ENCODE data around the gene KIAA1328. TPM values are rescaled to one million over a fixed set of nuclear protein-coding genes. Genes with fewer than 3 reads are reported as not detected.

The KIAA1328 gene
- total and polyA plus RNA-seq, 9 of the 15 experiments (the other 6 are each of a cell fraction or from before 2014, with no cell fraction given): 4.0 to 8.6 (median 7.4) TPM

DNA sequence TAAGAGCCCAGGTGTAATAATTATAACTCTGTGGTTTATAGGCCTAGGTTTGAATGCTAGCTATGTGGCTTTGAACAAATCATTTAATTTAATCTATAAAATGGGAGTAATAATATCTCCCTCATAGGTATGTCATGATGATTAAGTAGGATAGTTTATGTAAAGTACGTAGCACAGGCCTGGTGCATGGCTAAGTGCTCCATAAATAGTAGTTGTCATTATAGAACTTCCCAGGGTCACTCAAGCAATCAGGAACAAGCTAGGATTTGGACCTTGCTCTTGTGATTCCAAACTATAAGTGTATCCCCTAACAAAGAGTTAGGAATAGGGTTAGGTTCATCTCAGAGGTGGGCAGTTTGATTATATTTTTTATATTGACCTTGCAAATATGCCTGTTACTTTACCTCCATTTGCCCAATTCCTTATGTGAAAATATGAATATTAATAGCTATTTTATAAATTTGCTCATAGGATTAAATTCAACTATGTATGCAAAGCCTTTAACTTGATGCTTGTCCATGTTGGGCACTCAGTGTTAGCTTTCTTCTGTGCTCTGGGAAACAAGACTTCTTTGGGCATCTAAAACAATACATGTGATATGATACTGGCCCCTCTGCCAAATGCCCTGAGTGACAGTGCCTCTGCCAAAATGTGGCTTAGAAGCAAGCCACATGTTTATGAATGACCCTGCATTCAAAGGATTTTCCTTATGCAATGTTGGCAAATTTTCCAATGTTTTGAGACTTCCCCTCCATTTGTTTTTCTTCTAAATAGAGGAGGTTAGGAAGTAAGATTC is 353.6 kb downstream of the KIAA1328 start:
- Histone ChIP-seq H3K9ac (ENCODE audit: insufficient read depth in 1 of 2, low read depth in 2 of 2, low read length in 2 of 2) (no peak overlapping the region), H3K27me3 (ENCODE audit: control insufficient read depth in 2 of 2, insufficient read depth in 2 of 2, low read length in 2 of 2) (no peaks in the 10 kb centered on the region), H2AFZ (ENCODE audit: low read depth, low read length) (no peak overlapping the region), H3K9me3 (replicated peaks; ENCODE audit: control insufficient read depth, insufficient read depth, low read depth, low read length) (no peaks in the 10 kb centered on the region), H3K4me2 (ENCODE audit: insufficient read depth, low read length) (no peak overlapping the region), H3K4me1 (replicated peaks in 1 of 2; ENCODE audit: control insufficient read depth in 2 of 2, insufficient read depth in 2 of 2, low read length in 2 of 2) (no peaks in the 10 kb centered on the region), H3K36me3 (ENCODE audit: control insufficient read depth, insufficient read depth, low read length) (no peaks in the 10 kb centered on the region), H3K9me1 (ENCODE audit: control insufficient read depth, insufficient read depth, low read length) (no peaks in the 10 kb centered on the region), H4K20me1 (replicated peaks; ENCODE audit: control insufficient read depth, insufficient read depth, low read length) (no peaks in the 10 kb centered on the region), H3K27ac (ENCODE audit: extremely low read depth, low read depth, low read length) (no peak overlapping the region), H3K4me3 (no peak overlapping the region), H3K79me2 (ENCODE audit: control insufficient read depth, insufficient read depth, low read length) (no peaks in the 10 kb centered on the region)
- intact Hi-C loops (cut with micrococcal nuclease) (no loop called here), in situ Hi-C loops (cut with MboI) (no loop called here)
- WGBS (ENCODE audit: insufficient coverage, low coverage, missing lambda C conversion rate): 0% methylated on average over 1 of the region's 1 CpG
- BruUV-seq (replicated peaks): no TSS peak
- ATAC-seq: no peak
- POLR2A ChIA-PET: no interaction called here
- no peak for DNase-seq (ENCODE audit: extremely low read depth in 1 of 4, low spot score in 3 of 4)
- no peak for FAIRE-seq
- CTCF ChIA-PET (ENCODE audit: low intra/inter-chr PET ratio): no interaction called here
- TF ChIP-seq SNAPC5 (CRISPR knock-in tag; IDR thresholded peaks at IDR 0.05): no peak
- no peak for TF ChIP-seq NCOA2 (IDR thresholded peaks at IDR 0.05; ENCODE audit: partially characterized antibody in 2 of 2)
- TF ChIP-seq HDAC1 (IDR thresholded peaks at IDR 0.05): no peak
- TF ChIP-seq ZBTB17 (CRISPR knock-in tag; IDR thresholded peaks at IDR 0.05): no peak
- TF ChIP-seq, protein P1, sequence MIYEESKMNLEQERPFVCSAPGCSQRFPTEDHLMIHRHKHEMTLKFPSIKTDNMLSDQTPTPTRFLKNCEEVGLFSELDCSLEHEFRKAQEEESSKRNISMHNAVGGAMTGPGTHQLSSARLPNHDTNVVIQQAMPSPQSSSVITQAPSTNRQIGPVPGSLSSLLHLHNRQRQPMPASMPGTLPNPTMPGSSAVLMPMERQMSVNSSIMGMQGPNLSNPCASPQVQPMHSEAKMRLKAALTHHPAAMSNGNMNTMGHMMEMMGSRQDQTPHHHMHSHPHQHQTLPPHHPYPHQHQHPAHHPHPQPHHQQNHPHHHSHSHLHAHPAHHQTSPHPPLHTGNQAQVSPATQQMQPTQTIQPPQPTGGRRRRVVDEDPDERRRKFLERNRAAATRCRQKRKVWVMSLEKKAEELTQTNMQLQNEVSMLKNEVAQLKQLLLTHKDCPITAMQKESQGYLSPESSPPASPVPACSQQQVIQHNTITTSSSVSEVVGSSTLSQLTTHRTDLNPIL (CRISPR knock-in tag; IDR thresholded peaks at IDR 0.05): no peak
- no peak for TF ChIP-seq TAF7 (tag; IDR thresholded peaks at IDR 0.05)
- no peak for TF ChIP-seq ZBTB7A (IDR thresholded peaks at IDR 0.05; ENCODE audit: borderline replicate concordance, control insufficient read depth, low read depth, low read length)
- TF ChIP-seq PHF21A (IDR thresholded peaks at IDR 0.05; ENCODE audit: borderline replicate concordance, low read depth): no peak
- no peak for TF ChIP-seq MNT (conservative IDR thresholded peaks at IDR 0.05)
- no peak for TF ChIP-seq HDAC2 (IDR thresholded peaks at IDR 0.05)
- TF ChIP-seq RBFOX2 (IDR thresholded peaks at IDR 0.05; ENCODE audit: low read depth, low read length): no peak
- no peak for TF ChIP-seq GTF2A2 (tag; IDR thresholded peaks at IDR 0.05)
- no peak for TF ChIP-seq MAZ (CRISPR knock-in tag; conservative IDR thresholded peaks at IDR 0.05 in 1 of 2, IDR thresholded peaks at IDR 0.05 in 1 of 2)
- TF ChIP-seq PTTG1 (tag; IDR thresholded peaks at IDR 0.05; ENCODE audit: low read depth): no peak
- TF ChIP-seq, protein P2, sequence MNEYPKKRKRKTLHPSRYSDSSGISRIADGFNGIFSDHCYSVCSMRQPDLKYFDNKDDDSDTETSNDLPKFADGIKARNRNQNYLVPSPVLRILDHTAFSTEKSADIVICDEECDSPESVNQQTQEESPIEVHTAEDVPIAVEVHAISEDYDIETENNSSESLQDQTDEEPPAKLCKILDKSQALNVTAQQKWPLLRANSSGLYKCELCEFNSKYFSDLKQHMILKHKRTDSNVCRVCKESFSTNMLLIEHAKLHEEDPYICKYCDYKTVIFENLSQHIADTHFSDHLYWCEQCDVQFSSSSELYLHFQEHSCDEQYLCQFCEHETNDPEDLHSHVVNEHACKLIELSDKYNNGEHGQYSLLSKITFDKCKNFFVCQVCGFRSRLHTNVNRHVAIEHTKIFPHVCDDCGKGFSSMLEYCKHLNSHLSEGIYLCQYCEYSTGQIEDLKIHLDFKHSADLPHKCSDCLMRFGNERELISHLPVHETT (CRISPR knock-in tag; conservative IDR thresholded peaks at IDR 0.05 in 1 of 2, IDR thresholded peaks at IDR 0.05 in 1 of 2): no peak
- TF ChIP-seq HMG20B (CRISPR knock-in tag; IDR thresholded peaks at IDR 0.05): no peak
- TF ChIP-seq FOS (IDR thresholded peaks at IDR 0.05; ENCODE audit: extremely low read depth, insufficient read length): no peak

Measured in K562 (cell line).